Activated T-cell treated with anti-CD3 and anti-CD28 coated beads for 48 hours (primary cell): ENCODE results near the gene ZNF397.

Experiments used
- DNase-seq: peaks from one replicate; pipeline ENCODE4 v3.0.0-alpha.2; 2020; ENCODE audit warnings: low read depth

ZNF397 gene

GRCh38 chr18:35296060-35296459 is 55.2 kb downstream of the ZNF397 start:
- DNase-seq, result no peak

- no peak for DNase-seq
Observed at GRCh38 chr18:35303610-35304009, 62.8 kb downstream of the ZNF397 start.

DNA sequence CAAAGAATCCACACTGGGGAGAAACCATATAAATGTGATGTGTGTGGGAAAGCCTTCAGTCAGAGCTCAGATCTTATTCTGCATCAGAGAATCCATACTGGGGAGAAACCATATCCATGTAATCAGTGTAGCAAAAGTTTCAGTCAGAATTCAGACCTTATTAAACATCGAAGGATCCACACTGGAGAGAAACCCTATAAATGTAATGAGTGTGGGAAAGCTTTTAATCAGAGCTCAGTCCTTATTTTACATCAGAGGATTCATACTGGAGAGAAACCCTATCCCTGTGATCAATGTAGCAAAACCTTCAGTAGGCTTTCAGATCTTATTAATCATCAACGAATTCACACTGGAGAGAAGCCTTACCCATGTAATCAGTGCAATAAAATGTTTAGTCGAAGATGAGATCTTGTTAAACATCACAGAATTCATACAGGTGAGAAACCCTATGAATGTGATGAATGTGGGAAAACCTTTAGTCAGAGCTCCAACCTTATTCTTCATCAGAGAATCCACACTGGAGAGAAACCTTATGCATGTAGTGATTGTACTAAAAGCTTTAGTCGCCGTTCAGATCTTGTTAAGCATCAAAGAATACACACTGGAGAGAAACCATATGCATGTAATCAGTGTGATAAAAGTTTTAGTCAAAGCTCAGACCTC is 65.9 kb downstream of the ZNF397 start:
- no peak for DNase-seq
